IPS-15b (cell line): Measurements from ENCODE around the gene DHRSX.
"Not testable (repeated sequence)": the region's sequence is repeated elsewhere in the genome, so short reads cannot be mapped to it uniquely, and the experiment has no call there.

ENCODE experiments used
- H3K27me3 ChIP-seq: one replicate; pipeline ENCODE4 v1.6.1; 2013; ENCODE audit warnings: low read length; ENCODE audit not compliant: control insufficient read depth, insufficient read depth
- H3K36me3 ChIP-seq: one replicate; pipeline ENCODE4 v1.6.1; 2013; ENCODE audit warnings: low read length; ENCODE audit not compliant: control insufficient read depth, insufficient read depth
- H3K4me1 ChIP-seq: one replicate; pipeline ENCODE4 v1.6.1; 2013; ENCODE audit warnings: mild to moderate bottlenecking, low read length; ENCODE audit not compliant: control insufficient read depth, insufficient read depth
- H3K4me3 ChIP-seq: one replicate; pipeline ENCODE4 v1.5.1; 2013; ENCODE audit warnings: low read depth, low read length
- H3K9ac ChIP-seq: one replicate; pipeline ENCODE4 v1.6.1; 2013; ENCODE audit warnings: low read depth, mild to moderate bottlenecking, low read length
- H3K9me3 ChIP-seq: one replicate; pipeline ENCODE4 v1.6.1; 2013; ENCODE audit warnings: mild to moderate bottlenecking, low read length; ENCODE audit not compliant: control insufficient read depth, insufficient read depth

DHRSX gene

GRCh38 chrX:2369206-2369605, 131.6 kb downstream of the DHRSX start:
- Histone ChIP-seq H3K9me3 (no peaks in the 10 kb centered on the region), H3K9ac (no peak overlapping the region), H3K27me3 (no peaks in the 10 kb centered on the region), H3K4me3 (no peak overlapping the region), H3K36me3 (no peaks in the 10 kb centered on the region), H3K4me1 (peaks cover 5% of the 10 kb centered on the region)

- no peaks in the 10 kb centered on the region for H3K27me3 ChIP-seq
- H3K4me1 ChIP-seq, result no peaks in the 10 kb centered on the region
- no peaks in the 10 kb centered on the region for H3K9me3 ChIP-seq
- no peaks in the 10 kb centered on the region for H3K36me3 ChIP-seq
- H3K9ac ChIP-seq, result no peak overlapping the region
- no peak overlapping the region for H3K4me3 ChIP-seq
These were observed 140.0 kb downstream of the DHRSX start for GRCh38 chrX:2360731-2361130.

GRCh38 chrX:2359522-2359921, 141.3 kb downstream of the DHRSX start:
- not testable (repeated sequence) for H3K4me3 ChIP-seq, H3K27me3 ChIP-seq, H3K36me3 ChIP-seq, H3K9ac ChIP-seq, H3K4me1 ChIP-seq, H3K9me3 ChIP-seq

GRCh38 chrX:2351999-2352995, 148.5 kb downstream of the DHRSX start:
- H3K27me3 ChIP-seq, result no peaks in the 10 kb centered on the region
- no peaks in the 10 kb centered on the region for H3K4me1 ChIP-seq
- no peak overlapping the region for H3K9ac ChIP-seq
- H3K4me3 ChIP-seq, result no peak overlapping the region
- no peaks in the 10 kb centered on the region for H3K9me3 ChIP-seq
- no peaks in the 10 kb centered on the region for H3K36me3 ChIP-seq

GRCh38 chrX:2351321-2351720, 149.5 kb downstream of the DHRSX start:
- H3K27me3 ChIP-seq, result no peaks in the 10 kb centered on the region
- no peak overlapping the region for H3K9ac ChIP-seq

GRCh38 chrX:2350703-2351102, 150.1 kb downstream of the DHRSX start:
- not testable (repeated sequence) for H3K36me3 ChIP-seq

More at GRCh38 chrX:2351321-2351720, 149.5 kb downstream of the DHRSX start:
- no peaks in the 10 kb centered on the region for H3K36me3 ChIP-seq
- no peaks in the 10 kb centered on the region for H3K4me1 ChIP-seq
- H3K4me3 ChIP-seq, result no peak overlapping the region
- H3K9me3 ChIP-seq, result no peaks in the 10 kb centered on the region

GRCh38 chrX:2350036-2350435, 150.7 kb downstream of the DHRSX start:
- H3K36me3 ChIP-seq, H3K9me3 ChIP-seq, H3K9ac ChIP-seq, H3K4me1 ChIP-seq, H3K27me3 ChIP-seq, H3K4me3 ChIP-seq: not testable (repeated sequence)

More at GRCh38 chrX:2350703-2351102, 150.1 kb downstream of the DHRSX start:
- H3K4me1 ChIP-seq, H3K9me3 ChIP-seq, H3K9ac ChIP-seq, H3K27me3 ChIP-seq, H3K4me3 ChIP-seq: not testable (repeated sequence)

GRCh38 chrX:2348211-2348610, 152.6 kb downstream of the DHRSX start:
- H3K9me3 ChIP-seq, result no peaks in the 10 kb centered on the region
- no peak overlapping the region for H3K4me3 ChIP-seq
- H3K36me3 ChIP-seq, result no peaks in the 10 kb centered on the region
- no peaks in the 10 kb centered on the region for H3K27me3 ChIP-seq
- no peaks in the 10 kb centered on the region for H3K4me1 ChIP-seq
- no peak overlapping the region for H3K9ac ChIP-seq

GRCh38 chrX:2346158-2346557, 154.6 kb downstream of the DHRSX start:
- H3K4me1 ChIP-seq, result peaks cover 5% of the 10 kb centered on the region
- H3K9me3 ChIP-seq, result no peaks in the 10 kb centered on the region
- H3K36me3 ChIP-seq, result no peaks in the 10 kb centered on the region
- H3K9ac ChIP-seq, result no peak overlapping the region
- no peaks in the 10 kb centered on the region for H3K27me3 ChIP-seq
- no peak overlapping the region for H3K4me3 ChIP-seq

- no peak overlapping the region for H3K4me3 ChIP-seq
- peaks cover 5% of the 10 kb centered on the region for H3K4me1 ChIP-seq
- no peaks in the 10 kb centered on the region for H3K27me3 ChIP-seq
- H3K9me3 ChIP-seq, result no peaks in the 10 kb centered on the region
- H3K36me3 ChIP-seq, result no peaks in the 10 kb centered on the region
- H3K9ac ChIP-seq, result no peak overlapping the region
These were observed 155.2 kb downstream of the DHRSX start for GRCh38 chrX:2345562-2345961.

- Histone ChIP-seq H3K9me3 (no peaks in the 10 kb centered on the region), H3K27me3 (no peaks in the 10 kb centered on the region), H3K4me3 (no peak overlapping the region), H3K36me3 (no peaks in the 10 kb centered on the region), H3K4me1 (peaks cover 5% of the 10 kb centered on the region), H3K9ac (no peak overlapping the region)
These were observed 157.4 kb downstream of the DHRSX start for GRCh38 chrX:2343413-2343812.

- Histone ChIP-seq H3K27me3 (no peaks in the 10 kb centered on the region), H3K9me3 (no peaks in the 10 kb centered on the region), H3K36me3 (no peaks in the 10 kb centered on the region), H3K9ac (no peak overlapping the region), H3K4me1 (peaks cover 5% of the 10 kb centered on the region), H3K4me3 (no peak overlapping the region)
These were observed 157.9 kb downstream of the DHRSX start for GRCh38 chrX:2342874-2343273.
